Fibroblast of skin of back (primary cell): Measurements from ENCODE around the gene TAF9. TPM values are rescaled to one million over a fixed set of nuclear protein-coding genes. Genes with fewer than 3 reads are reported as not detected.
"Not testable (repeated sequence)": the region's sequence is repeated elsewhere in the genome, so short reads cannot be mapped to it uniquely, and the experiment has no call there.

ENCODE experiments used
- DNase-seq: peaks from one replicate; pipeline ENCODE4 v3.0.0-alpha.2; 2013
- polyA plus RNA-seq, 2 experiments: library from polyadenylated mRNA; unstranded; fragments of 120-200 nt; gene quantifications; one replicate each; pipeline ENCODE4 v1.2.1, GENCODE V29; 2013; ENCODE audit not compliant: insufficient read length in 2 of 2

Gene TAF9
- 65.1 TPM for polyA plus RNA-seq (2013, experiment 1 of 2; ENCODE audit: insufficient read length)
- polyA plus RNA-seq (2013, experiment 2 of 2; ENCODE audit: insufficient read length) = 51.4 TPM

GRCh38 chr5:69369340-69370121 lies at the start of gene TAF9, which contains the start of the genes AK6 and RAD17:
TAF9 (minus strand) TSS chr5:69369520; CDS start chr5:69365737, 3,783 bp downstream.
AK6 (minus strand) TSS chr5:69369520; CDS start chr5:69369490, 30 bp downstream.
RAD17 (plus strand) TSS chr5:69369818; CDS start chr5:69372209, 2,391 bp downstream.
- peak; percentile 90 for DNase-seq

GRCh38 chr5:69418554-69418953 lies 49.2 kb upstream of the TAF9 start:
- no peak for DNase-seq

GRCh38 chr5:69416699-69417098 lies 47.4 kb upstream of the TAF9 start:
- DNase-seq = no peak

- no peak for DNase-seq
These were observed 46.9 kb upstream of the TAF9 start for GRCh38 chr5:69416180-69416579.

DNA sequence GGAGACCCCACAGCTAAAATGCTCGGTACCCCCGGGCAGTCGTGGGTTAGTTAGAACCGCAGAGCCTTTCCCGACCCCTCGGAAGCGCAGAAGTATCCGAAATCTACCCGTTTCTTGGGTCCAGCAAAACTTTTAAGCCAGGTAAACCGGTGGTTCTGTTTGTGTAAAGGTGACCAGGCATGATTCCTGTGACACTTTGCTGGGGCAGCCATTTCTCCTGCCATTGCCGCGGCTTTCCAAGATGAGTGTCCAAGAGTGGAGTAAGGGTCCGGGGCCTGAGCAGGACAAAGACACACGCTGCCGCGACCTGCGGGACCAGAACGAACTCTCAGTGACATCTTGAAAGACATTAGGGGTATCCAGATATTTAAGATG lies 46.3 kb upstream of the TAF9 start:
- no peak for DNase-seq

GRCh38 chr5:69414885-69415583 lies 45.7 kb upstream of the TAF9 start, which contains the start of gene MARVELD2:
MARVELD2 (plus strand) TSS chr5:69415116; CDS start chr5:69419386, 4,270 bp downstream.
- peak; percentile 16 for DNase-seq

DNA sequence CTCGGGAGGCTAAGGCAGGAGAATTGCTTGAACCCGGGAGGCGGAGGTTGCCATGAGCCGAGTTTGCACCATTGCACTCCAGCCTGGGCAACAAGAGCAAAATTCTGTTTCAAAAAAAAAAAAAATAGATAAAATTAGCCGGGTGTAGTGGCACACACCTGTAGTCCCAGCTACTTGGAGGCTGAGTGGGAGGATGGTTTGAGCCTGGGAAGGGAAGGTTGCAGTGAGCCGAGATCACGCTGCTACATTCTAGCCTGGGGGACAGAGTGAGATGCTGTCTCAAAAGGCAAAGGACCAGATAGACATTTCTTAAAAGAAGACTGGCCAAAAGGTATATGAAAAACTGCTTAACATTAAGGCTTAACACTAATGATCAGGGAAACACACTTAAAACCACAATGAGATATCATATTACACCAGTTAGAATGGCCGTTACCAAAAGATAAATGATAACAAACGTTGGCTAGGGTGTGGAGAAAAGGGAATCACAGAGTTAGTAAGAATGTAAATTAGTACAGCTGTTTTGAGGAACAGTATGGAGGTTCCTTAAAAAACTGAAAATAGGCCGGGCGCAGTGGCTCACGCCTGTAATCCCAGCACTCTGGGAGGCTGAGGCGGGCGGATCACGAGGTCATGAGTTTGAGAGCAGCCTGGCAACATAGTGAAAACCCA lies 35.5 kb upstream of the TAF9 start:
- DNase-seq = no peak

DNA sequence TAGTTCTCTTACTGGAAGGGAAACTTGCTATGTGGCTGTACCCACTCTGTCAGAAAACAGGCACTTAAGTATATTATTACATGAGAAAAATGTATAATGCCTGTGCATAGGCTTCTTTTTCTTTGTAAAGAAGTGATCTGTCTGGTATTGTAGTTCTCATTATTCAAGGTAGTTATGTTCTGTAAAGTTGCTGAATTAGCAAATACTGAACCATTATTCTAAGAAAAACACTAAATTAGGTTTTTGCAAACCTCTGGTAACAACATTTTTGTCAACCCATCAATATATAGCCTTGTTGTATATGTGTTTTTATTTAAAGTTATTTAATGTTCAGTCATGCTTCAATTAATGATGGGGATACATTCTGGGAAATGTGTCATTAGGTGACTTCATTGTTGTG lies 9.1 kb upstream of the TAF9 start:
- no peak for DNase-seq

GRCh38 chr5:69374911-69375446 lies 5.7 kb upstream of the TAF9 start:
- DNase-seq = no peak

GRCh38 chr5:69372394-69372793 lies 3.1 kb upstream of the TAF9 start:
- DNase-seq = no peak

GRCh38 chr5:69370335-69370734 lies 1.0 kb upstream of the TAF9 start:
- DNase-seq = not testable (repeated sequence)

- DNase-seq = no peak
These were observed 621 bp downstream of the TAF9 start for GRCh38 chr5:69368458-69369339.

DNA sequence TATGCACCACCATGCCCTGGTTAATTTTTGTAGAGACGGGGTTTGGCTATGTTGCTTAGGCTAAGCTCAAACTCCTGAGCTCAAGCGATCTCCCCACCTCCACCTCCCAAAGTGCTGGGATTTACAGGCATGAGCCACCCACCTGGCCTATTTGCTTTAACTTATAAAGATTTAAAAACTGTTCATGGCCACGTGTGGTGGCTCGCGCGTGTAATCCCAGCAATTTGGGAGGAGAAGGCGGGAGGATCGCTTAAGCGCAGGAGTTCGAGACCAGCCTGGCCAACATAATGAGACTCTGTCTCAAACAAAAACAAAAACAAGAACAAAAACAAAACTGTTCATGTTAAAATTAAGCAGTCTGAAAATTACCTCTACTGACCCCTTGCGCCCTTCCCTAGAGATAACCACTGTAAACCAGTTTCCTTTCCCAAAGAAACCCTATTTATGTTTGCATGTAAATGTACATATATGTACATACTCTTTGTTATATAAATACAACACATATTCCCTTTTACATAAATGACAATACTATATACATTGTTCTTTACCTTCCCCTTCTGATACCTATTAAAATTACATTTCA lies 1.5 kb downstream of the TAF9 start:
- DNase-seq = no peak

GRCh38 chr5:69364850-69365249 lies 4.5 kb downstream of the TAF9 start:
- DNase-seq = no peak

- peak; percentile 33 for DNase-seq
These were observed 4.9 kb downstream of the TAF9 start for GRCh38 chr5:69364414-69364813.

GRCh38 chr5:69360442-69360841 lies 8.9 kb downstream of the TAF9 start:
- no peak for DNase-seq

- DNase-seq = no peak
These were observed 9.6 kb downstream of the TAF9 start for GRCh38 chr5:69359699-69360098.

- DNase-seq = no peak
These were observed 18.7 kb downstream of the TAF9 start for GRCh38 chr5:69350664-69351063.

- no peak for DNase-seq
These were observed 26.2 kb downstream of the TAF9 start for GRCh38 chr5:69343083-69343482.

DNA sequence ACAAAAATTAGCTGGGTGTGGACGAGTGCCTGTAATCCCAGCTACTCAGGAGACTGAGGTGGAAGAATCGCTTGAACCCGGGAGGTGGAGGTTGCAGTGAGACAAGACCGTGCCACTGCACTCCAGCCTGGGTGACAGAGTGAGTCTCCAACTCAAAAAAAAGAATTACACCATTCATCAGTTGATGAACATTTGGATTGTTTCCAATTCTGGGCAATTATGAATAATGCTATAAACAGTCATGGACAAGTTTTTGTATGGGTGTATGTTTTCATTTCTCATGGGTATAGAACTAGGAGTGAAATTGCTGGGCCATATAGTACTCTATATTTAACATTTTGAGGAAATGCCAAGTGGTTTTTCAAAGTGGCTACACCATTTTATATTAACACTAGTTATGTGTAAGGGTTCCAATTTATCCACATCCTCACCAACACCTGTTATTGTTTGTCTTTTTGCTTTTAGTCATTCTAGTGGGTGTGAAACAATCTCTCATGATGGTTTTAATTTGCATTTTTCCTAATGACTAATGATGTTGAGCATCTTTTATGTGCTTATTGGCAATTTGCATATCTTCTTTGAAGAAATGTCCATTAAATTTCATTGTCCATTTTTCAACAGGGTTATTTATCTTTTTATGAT lies 27.7 kb downstream of the TAF9 start:
- peak; percentile 40 for DNase-seq
